DLD1 (cell line): ENCODE data around the gene ARL4A.

Experiments used
- in situ Hi-C: cut with HindIII; loops from 2 replicates; pipeline ENCODE4 v1.10.0; 2017; ENCODE audit warnings: low sequenced_read_pairs

Gene ARL4A

DNA sequence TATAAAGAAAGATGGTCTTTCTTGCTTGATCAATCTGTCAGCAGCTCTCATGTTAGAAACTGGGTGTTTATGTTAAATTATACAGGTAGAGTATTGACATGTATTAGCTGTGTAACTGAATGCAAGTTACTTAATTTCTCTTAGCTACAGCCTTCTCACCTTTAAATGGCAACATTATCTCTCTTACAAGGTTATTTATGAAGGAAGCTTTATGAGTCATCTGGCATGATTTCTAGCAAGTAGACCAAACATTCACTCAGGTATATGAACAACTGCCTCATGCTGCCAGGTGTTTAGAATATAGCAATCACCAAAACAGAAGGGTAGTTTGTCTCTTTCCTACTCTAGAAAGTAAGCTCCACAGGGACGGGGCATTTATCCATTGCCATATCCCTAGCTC, 8.5 kb downstream of the ARL4A start:
- in situ Hi-C loops, result loop anchor here (25.0 kb wide), 1 partner anchor 566 kb away; no protein-coding TSS in a partner anchor

DNA sequence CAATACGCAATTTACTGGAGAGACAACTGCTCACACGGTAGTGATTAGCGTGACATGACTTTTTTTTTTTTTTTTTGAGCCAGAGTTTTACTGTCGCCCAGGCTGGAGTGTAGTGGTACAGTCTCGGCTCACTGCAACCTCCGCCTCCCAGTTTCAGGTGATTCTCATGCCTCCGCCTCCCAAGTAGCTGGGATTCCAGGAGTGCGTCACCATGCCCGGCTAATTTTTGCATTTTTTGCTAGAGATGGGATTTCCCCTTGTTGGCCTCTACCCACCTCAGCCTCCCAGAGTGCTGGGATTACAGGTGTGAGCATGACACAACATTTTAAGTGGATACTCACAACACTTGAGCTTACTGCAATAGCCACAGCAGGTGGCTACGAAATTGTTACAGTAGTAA, 11.9 kb downstream of the ARL4A start:
- in situ Hi-C loops, result loop anchor here (25.0 kb wide), 1 partner anchor 563 kb away; no protein-coding TSS in a partner anchor

DNA sequence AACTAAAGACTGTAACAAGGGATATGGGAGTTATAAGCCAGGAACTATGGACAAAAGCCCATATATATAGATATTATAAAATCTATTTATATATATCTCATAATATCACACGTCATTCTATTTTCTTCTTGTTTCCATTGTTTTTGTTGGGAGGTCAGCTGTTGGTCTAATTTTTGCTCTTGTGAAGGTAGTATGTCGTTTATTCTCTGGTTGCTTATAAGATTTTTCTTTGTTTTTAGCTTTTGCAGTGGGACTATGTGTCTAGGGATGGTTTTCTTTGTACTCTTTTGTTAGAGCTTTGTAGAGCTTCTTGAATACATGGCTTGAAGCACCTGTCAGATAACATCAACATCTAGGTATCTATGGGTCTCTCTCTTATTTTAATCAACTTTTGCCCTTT, 14.0 kb downstream of the ARL4A start:
- in situ Hi-C loops, result no loop called here

- in situ Hi-C loops, result no loop called here
These were observed 16.4 kb downstream of the ARL4A start for GRCh38 chr7:12703881-12704280.

DNA sequence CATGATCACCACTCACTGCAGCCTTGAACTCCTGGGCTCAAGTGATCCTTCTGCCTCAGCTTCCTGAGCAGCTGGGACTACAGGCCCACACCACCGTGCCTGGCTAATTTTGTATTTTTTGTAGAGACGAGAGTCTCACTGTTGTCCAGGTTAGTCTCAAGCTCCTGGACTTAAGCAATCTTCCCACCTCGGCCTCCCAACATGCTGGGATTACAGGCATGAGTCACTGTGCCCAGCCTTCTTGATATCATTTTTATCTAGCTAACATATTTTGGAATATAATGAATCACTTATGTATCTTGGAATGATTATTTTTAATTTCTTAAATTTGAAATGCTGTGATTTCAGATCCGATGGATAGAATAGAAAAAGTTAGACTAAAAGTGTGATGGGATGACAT, 18.4 kb downstream of the ARL4A start:
- in situ Hi-C loops, result no loop called here

GRCh38 chr7:12706900-12707536, 19.6 kb downstream of the ARL4A start:
- in situ Hi-C loops, result no loop called here

DNA sequence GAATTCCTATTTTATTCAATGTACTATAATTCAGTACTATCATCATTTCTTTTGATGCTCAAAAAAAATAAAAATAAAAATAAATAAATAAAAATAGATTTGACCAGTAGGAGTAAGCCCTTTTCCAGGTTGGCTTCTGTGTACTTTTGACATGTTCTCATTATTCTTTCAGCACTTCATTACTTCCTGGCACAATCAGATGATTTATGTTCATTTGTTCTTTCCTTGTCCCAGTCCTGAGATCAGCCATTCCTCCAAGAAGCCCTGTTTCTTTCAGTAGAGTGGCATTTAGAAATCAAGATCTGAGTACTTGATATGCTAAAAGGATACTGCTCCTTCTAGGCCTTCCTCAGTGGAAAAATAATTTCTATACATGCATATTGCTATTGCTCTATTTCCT, 20.9 kb downstream of the ARL4A start:
- in situ Hi-C loops, result no loop called here

- in situ Hi-C loops, result no loop called here
These were observed 22.5 kb downstream of the ARL4A start for GRCh38 chr7:12709726-12710502.

DNA sequence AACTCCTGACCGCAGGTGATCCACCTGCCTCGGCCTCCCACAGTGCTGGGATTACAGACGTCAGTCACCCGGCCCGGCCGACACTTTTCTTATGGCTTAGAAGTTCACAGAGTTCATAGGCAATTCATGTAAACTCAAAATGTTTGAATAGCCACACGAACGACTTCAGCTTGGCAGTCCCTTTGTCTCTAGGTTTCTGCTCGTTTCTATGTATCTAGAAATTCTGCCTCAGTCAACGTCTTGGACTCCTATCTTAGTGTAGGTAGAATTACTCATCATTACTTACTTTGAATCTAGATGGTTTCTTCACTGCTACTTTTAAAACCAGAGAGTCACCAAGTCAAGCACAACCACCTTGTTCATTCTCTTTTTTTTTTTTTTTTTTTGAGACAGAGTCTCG, 23.7 kb downstream of the ARL4A start:
- in situ Hi-C loops, result no loop called here

DNA sequence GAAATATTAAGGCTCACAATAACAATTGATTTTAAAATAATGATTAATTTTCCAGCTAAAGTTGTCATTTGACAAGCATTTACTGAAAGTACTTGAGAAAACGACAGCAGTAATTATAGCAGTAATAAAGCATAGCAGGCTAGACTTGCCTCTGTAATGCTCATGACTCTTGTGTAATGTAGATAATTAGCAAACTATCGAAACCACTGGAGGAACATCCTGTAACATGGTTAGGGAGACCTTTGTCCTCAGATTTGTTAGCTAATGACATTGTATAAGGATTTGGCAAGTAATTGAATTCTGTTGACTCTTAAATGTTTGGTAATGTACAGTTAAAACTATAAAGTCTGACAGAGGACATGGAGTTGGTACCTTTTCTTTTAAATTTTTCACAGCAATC, 24.8 kb downstream of the ARL4A start:
- in situ Hi-C loops, result no loop called here

GRCh38 chr7:12713625-12714378, 26.4 kb downstream of the ARL4A start:
- in situ Hi-C loops, result no loop called here

DNA sequence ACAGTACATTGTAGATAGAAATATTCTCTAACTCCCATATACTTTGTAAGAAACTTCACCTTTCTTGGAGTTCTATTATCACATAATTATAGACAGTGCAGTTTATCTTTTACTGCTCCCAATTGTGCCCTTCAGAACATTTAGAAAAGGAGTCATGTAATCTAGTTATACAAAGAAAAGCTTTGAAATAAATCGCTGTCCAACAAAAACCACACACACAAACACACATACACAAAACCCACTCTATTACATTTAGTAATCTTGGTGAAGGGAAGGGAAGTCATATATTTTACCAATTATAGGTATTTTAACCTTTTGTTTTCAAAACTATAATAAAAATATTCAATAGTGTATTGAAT, 26.9 kb downstream of the ARL4A start:
- in situ Hi-C loops, result no loop called here

DNA sequence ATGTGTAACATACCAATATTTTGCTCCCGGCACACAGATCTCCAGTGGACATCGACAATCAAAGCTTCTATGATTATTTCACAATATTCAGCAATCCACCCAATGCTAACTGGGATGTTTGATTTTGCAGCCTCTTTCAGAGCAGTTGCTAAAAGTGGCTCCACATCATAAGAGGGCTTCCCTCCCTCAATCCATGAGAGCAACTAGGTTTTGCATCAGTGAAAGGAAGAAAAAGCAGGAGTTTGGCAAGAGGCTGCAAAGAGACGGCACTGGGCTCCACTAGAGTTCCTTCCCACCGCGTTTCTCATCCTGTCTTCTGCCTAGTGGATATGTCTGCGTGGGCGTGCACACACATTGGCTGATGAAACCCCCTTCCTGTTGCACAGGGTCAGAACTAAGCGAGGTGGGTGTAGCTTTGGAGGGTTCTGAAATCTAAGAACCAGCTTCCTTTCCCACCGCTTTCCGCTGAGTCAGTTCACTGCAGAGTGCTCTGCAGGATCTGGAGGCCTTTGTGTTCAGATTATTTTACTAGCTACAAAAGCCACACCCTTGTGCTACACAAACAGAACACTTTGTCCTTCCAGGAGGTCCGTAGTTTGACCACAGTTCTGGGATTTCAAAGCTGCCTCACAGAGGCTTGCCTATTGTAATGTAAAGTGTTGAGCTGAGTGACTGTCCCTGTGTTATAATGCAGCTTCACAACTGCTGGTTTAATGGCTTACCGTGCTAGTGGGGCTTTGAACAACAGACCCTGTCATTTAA, 28.1 kb downstream of the ARL4A start:
- in situ Hi-C loops, result no loop called here

DNA sequence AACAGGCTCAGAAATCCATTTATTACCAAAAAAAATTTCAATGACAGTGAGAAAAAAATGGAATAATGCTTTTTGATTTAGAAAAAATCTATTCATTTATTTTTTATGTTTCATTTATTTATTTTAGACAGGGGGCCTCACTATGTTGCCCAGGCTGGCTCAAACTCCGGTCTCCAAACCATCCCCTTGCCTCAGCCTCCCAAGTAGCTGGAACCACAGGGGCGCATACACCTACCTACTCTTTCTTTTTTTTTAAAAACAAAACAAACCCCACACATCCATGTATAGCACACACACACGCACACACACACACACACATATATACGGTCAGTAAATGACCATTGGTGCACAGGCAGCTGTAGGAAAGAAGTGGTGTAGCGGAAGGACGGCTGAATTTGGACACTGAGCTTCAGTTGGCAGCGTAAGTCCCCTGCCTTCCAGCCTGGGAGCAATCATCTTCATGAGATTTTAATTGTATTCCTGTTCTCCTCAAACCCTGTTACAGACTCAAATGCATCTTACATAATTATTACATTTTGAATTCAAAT, 28.8 kb downstream of the ARL4A start:
- in situ Hi-C loops, result no loop called here

DNA sequence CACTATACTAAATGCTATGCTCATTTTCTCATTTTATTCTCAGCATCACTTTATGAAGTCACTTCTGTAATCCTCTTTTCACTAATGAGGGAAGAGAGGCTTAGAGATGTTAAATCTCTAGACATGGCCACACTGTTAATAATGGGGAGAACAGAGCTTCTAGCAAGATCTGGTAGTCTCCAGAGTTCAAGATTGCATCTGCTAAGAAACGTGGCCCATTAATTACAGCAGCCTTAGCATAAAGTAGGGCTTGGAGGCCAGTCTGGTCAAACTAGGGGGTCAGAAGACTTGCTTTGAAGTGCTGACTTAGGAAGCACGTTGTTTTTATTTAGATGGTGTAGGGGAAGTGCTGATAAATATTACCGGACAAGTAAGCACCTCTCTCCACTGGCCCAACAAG, 29.3 kb downstream of the ARL4A start:
- in situ Hi-C loops, result no loop called here

GRCh38 chr7:12719141-12719919, 31.9 kb downstream of the ARL4A start:
- in situ Hi-C loops, result no loop called here

GRCh38 chr7:12719981-12720865, 32.8 kb downstream of the ARL4A start:
- in situ Hi-C loops, result no loop called here

DNA sequence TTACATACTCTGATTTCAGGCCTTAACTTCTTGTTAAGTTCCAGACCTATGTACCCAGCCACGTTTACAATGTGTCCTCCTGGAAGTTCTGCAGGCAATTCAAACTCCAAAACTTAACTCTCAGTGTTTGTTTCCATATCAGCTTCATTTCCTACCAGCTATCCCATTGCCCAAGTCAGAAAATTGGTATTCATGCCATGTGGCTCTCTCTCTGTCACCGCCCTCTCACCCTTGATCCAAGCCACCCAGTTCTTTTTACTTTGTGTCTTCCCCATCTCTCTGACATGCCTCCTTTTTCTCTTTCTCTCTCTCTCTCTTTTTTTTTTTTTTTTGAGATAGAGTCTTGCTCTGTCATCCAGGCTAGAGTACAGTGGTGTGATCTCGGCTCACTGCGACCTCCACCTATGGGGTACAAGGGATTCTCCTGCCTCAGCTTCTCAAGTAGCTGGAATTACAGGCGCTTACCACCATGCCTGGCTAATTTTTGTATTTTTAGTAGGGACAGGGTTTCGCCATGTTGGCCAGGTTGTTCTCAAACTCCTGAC, 33.9 kb downstream of the ARL4A start:
- in situ Hi-C loops, result no loop called here

GRCh38 chr7:12722136-12722535, 34.7 kb downstream of the ARL4A start:
- in situ Hi-C loops, result no loop called here
